Stimulated activated CD8-positive, alpha-beta memory T cell treated with anti-CD3 and anti-CD28 coated beads, Interleukin-7, amount 100 ng/mL, for 48 hours (primary cell): Measurements from ENCODE around the gene SLC8A1.

Source experiments
- DNase-seq, 2 donors: peaks; one replicate each; pipeline ENCODE4 v3.0.0-alpha.2; 2020; ENCODE audit warnings: low read depth in 1 of 2; ENCODE audit errors: extremely low read depth in 1 of 2

Gene SLC8A1

DNA sequence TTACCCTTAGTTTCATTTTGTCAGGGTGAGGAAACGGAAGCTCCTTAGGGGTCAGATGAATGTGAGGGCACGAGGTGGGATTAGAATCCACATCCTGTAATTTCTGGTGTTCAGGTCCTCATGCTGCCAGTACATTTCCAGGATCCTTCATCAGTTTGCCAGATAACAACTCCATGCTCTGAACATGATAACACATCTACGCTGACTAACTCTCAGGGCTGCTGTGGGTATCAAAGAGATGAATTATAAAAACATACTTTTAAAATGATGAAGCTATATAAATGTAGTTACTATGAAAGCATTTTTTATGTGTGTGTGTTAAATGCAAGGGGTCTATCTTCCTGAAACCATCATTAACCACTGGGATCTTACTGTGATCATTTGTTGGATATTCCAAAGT, 325.9 kb downstream of the SLC8A1 start:
- DNase-seq: no peak

GRCh38 chr2:40123746-40124145, 328.1 kb downstream of the SLC8A1 start:
- DNase-seq: no peak

DNA sequence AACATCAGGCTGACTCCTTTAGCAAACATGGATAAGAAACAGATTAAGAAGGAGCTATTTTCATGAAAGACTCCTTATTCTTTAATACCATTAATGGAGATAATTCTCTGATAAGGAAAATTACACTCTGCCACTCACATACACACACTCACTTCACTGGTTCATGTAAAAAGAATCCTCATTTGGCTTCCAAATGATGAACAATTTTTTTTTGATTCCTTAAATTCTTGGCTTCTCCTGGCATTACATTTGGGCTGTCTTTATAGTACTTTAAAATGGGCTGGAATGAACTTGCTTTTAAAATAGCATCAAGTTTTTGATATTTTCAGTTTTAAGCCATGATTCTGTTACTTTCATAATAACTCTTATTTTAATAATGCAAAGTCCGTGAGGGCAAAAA, 328.6 kb downstream of the SLC8A1 start:
- no peak for DNase-seq

DNA sequence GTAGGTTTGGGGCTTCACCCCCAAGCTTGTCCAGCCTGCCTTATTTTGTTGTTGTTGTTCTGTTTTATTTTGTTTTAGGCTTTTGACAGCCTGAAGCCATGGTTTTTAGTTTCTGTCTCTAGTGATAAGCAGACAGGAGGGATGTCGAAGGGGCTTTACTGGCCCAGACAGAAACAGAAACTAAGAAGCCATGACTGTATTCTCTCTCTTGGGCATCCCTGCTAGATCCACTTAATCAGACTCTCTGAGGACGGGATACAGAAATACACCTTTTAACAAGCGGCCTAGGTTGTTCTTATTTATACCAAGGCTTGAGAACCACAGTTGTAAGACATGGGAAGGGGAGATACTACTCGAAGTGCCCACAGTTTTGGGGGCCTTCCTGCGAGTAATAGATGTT, 330.9 kb downstream of the SLC8A1 start:
- DNase-seq: no peak

DNA sequence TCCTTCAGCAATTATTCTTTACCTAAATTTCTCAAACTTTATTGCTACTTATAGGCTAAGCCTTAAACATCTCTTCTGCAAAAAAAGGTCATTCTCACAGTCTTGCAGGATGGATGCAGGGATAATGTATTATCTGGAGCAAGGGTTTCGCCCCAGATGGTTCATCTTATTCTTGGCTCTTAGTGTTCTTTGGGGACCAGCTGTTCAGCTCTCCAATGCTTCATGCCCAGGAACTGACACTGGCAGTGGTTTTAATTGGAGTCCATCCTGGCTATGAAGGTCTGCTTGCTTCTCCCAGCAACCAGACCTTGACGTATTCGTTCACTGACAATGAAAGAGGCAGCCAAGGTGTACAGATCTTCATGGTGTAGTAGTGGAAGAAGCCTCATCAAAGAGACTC, 331.9 kb downstream of the SLC8A1 start:
- DNase-seq: no peak

DNA sequence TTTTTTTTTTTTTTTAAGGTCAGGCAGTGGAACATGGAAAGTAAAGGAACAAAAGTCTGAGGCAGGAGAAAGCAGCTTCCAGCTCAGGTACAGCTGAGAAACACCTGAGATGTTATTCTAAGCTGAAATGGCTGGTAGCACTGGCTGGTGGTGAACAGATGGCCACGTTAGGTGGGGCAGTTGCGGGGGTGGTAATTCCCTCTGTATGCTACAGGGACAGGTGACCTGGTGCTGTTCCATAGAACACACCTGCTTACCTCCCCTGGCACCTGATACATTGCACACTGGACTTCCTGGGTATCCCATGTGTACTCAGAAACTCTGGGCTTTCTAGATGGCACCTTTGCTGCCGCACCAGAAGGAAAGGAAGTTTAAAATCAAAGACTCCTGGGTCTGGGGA, 333.3 kb downstream of the SLC8A1 start:
- DNase-seq: no peak

DNA sequence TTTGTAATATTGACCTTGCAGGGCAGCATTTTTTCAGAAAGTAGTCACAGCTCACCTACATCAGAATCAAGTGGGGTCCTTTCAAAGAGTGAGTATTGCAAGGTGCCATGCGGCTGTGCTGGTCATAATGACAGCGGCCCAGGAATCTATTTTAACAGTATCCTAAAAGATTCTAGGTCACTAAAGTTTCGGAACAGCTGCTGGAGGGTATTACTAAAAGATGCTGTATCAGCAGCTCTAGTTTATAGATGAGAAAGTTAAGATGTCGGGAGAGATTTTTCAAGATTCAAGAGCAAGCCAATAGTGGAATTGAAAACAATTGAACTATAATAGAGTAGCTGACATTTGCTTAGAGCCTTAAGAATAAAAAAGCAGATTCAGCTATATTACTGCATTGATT, 336.0 kb downstream of the SLC8A1 start:
- DNase-seq: no peak

GRCh38 chr2:40115348-40115747, 336.5 kb downstream of the SLC8A1 start:
- no peak for DNase-seq

- DNase-seq: no peak
Observed at GRCh38 chr2:40113997-40114396, 337.9 kb downstream of the SLC8A1 start.

DNA sequence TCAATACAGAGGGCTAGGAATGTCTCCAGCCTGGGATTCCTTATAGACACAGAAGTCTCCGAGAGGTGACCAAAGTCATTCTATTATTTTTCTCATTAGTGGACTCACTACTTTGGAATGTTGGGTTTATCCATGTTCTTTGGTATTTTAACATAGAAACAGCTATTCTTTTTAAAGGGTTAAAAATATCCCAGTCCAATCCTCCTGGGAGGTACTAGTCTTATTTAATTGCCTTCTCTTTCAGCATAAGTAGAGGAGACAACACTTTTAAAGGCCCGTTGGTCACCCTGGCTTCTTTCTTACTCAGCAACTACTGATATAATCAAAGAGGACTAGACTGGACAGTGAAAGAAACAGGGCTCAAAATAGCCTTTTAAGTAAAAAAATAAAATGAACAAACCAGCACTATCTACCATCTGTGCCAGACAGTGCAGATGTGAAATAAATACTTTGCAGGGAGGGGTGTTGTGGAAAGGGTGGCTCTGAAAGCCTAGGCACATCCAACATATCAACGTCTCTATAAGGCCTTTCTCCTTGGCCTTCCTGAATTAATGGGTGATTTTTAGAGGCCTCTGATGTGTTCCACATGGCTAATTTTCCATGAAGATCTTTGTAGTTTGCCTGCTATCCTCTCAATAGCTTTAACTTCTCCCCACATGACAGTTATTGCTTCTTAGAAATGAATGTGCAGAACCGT, 338.5 kb downstream of the SLC8A1 start:
- no peak for DNase-seq

DNA sequence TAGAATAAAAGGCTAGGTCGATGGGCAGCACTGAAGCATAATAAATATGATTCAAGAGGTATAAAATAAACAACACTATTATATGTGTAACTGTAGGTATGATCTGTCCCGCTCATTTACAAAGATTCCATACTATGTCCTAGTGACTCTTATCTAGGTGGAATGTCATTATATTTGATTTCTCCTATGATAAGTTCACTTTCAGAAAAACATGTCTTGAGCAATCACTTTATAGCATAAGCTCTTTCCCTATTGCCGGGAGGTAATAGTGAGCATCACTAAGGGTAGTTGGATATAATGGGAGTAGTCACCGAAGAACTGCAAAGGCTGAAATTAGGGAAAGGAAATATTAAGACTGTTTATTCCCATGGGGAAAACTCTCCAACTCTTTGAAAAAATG, 342.5 kb downstream of the SLC8A1 start:
- no peak for DNase-seq

GRCh38 chr2:40108851-40109250, 343.0 kb downstream of the SLC8A1 start:
- no peak for DNase-seq

DNA sequence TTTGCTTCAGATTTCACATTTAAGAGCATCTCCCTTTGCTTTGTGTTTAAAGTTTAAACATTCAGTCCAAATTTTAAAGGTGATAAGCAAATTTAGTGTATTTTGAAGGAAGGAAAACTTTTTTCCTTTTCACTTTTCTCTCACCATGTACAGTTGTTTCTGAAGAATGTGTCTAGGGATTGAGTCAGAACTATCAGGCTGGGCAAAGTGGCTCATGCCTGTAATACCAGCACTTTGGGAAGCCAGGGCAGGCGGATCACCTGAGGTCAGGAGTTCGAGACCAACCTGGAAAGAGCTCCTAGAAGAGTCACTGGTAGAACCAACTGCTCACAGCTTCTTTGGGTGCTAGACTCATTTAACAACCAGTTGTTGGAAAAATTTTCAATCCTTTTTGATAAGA, 345.8 kb downstream of the SLC8A1 start:
- DNase-seq: no peak

- no peak for DNase-seq
Observed at GRCh38 chr2:40105593-40105992, 346.3 kb downstream of the SLC8A1 start.

DNA sequence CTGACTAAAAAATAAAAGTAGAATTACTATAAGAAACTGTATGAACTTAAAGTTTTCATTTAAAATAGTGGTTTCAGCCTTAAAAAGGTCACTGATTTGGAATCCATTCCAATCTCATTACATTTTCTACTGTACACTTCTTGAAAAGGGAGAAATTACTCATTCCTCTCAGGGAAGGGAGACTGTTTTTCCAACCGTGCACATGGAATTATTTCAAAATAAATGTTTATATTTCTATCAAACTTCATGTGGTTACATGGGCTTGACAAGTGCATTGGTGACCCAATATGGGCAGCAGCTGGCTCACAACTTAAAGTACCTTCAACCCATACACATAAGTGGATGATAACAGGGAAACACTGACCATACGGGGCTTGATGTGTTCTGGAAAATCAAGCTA, 348.3 kb downstream of the SLC8A1 start:
- DNase-seq: no peak

- no peak for DNase-seq
Observed at GRCh38 chr2:40103163-40103562, 348.7 kb downstream of the SLC8A1 start.

- DNase-seq: no peak
Observed at GRCh38 chr2:40102447-40102846, 349.4 kb downstream of the SLC8A1 start.

DNA sequence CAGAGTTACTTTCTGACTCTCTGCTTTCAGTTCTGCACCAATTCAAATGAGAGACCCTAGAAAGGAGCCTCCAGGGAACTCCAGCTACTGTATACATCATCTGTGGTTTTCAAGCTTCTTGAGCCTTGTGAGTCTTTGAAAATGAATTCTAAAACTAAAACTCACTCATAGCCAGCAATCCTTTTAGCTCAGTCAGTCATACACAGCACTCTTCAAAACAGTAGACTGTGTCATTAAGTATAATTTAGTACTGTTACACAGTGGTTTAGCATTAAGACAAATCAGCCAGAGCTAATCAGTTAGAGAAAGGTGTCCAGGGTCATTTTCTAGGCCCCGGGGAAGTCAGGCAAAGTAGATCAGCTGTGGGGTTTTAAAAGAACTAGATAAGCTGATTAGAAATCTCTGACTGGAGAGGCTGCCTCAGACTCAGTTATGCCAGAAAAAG, 350.7 kb downstream of the SLC8A1 start:
- no peak for DNase-seq

DNA sequence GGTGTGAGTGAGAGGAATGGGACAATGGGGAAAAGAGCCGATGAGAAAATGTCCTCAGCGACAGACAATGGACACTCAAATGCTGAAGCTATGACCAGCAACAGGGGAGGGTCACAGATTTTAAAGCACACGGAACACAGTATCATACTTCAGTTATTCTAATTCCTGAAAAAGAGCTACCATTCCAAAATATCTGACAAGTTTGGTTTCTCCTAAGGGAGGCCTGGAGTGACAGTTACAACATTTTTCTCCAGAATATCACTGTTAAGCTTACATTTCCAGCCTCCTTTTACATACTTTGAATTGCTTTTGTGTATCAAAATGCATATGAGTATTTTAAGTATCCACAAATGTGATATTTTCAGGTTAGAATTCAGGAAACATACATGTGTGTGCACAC, 351.2 kb downstream of the SLC8A1 start:
- no peak for DNase-seq

DNA sequence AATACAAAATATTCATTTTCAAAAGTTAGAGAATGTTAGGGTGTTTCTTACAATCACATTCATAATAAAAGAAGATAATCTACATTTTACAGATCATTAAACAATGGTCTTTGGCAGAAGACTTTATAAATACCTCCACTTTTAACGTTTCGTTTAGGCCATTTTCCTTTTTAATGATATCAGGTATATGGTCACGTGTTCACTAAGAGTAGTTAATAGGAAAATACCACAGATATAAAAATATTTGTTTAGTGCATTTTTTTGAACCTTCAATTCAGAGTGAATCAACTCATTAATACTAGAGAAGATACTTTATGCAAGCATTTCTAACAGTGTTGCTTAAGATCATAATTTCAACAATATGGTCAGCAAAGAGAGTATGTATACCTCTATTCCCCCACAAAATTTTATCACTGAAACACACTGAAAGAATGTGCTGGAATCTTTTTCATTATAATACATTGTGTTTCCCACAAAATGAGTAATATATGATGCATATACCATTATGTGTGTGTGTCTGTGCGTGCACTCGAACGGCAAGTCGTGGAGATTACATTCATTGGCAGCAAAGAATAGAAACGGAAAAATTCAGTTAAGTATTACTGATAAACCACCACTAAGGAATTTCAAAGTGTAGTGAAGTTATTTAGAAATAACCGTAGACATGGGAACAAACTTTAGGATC, 353.0 kb downstream of the SLC8A1 start:
- no peak for DNase-seq

GRCh38 chr2:40097691-40098385, 354.1 kb downstream of the SLC8A1 start:
- DNase-seq: no peak

DNA sequence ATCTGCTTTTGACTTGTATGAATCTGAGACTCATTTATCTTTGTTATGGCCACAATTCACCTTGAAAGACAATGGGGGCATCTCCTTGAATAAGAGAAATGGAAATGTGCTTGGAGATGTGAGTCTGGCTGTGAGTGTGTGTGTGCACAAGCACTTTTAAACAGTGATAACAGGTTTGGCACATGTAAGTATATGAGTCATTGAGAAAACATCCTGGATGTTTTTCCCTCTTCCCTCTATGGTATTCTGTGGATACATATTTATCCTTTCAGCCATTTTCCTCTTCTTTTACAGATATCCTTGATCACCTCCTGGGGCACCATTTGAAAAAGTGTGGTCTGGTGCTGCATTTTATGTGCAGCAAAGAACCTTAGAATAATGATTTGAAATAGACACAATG, 355.5 kb downstream of the SLC8A1 start:
- no peak for DNase-seq
